H1 (cell line): ENCODE results near the gene CHMP4A. TPM values are rescaled to one million over a fixed set of nuclear protein-coding genes. Genes with fewer than 3 reads are reported as not detected.

ENCODE experiments used
- CTCF ChIA-PET: fragments of 300-600 bp; sonication (Branson Sonifier 250); formaldehyde crosslinking; loops from one replicate; lab custom pipeline; 2021; ENCODE audit not compliant: partially characterized antibody; lab: Charles Lee
- POLR2A ChIA-PET: fragments of 300-600 bp; sonication (Branson Sonifier 250); formaldehyde crosslinking; loops from one replicate; lab custom pipeline; 2021; ENCODE audit warnings: inconsistent platforms; ENCODE audit not compliant: partially characterized antibody; lab: Charles Lee
- DNase-seq, 2 experiments: peaks; one replicate each; pipeline versions ENCODE4 v3.0.0 to v3.0.0-alpha.2; 2010 to 2022; ENCODE audit warnings: low spot score in 2 of 2, low read depth in 1 of 2, mixed read lengths in 1 of 2
- FAIRE-seq: peaks from 2 replicates; lab custom pipeline; 2011; peaks lifted over from hg19 to GRCh38; lab: Jason Lieb, UNC
- H2AFZ ChIP-seq: 2 replicates; pipeline ENCODE4 v1.8.1; 2012; ENCODE audit warnings: low read length, inconsistent platforms
- H2AK5ac ChIP-seq: 2 replicates; pipeline ENCODE4 v1.6.1; 2013; ENCODE audit warnings: low read depth, low read length
- H2BK120ac ChIP-seq: replicated peaks from 2 replicates; pipeline ENCODE3; 2013; ENCODE audit warnings: low read depth, low read length, inconsistent platforms
- H2BK12ac ChIP-seq: 2 replicates; pipeline ENCODE4 v1.6.1; 2013; ENCODE audit warnings: low read depth, low read length
- H2BK15ac ChIP-seq: 2 replicates; pipeline ENCODE4 v1.6.1; 2013; ENCODE audit warnings: low read length
- H2BK20ac ChIP-seq: 2 replicates; pipeline ENCODE4 v1.6.1; 2013; ENCODE audit warnings: low read length
- H2BK5ac ChIP-seq: 2 replicates; pipeline ENCODE4 v1.6.1; 2013; ENCODE audit warnings: low read depth, low read length
- H3K14ac ChIP-seq: 2 replicates; pipeline ENCODE4 v1.6.1; 2013; ENCODE audit warnings: inconsistent platforms; ENCODE audit not compliant: insufficient read length
- H3K18ac ChIP-seq: 2 replicates; pipeline ENCODE4 v1.6.1; 2013; ENCODE audit warnings: low read length; ENCODE audit errors: extremely low read depth
- H3K23ac ChIP-seq: 2 replicates; pipeline ENCODE4 v1.6.1; 2013; ENCODE audit warnings: inconsistent platforms; ENCODE audit not compliant: insufficient read length
- H3K23me2 ChIP-seq: 2 replicates; pipeline ENCODE4 v1.6.1; 2013; ENCODE audit warnings: low read depth, low read length
- H3K27ac ChIP-seq: 2 replicates; pipeline ENCODE4 v1.6.1; 2011; ENCODE audit warnings: low read depth, low read length, inconsistent platforms
- H3K27me3 ChIP-seq, 4 experiments: replicated peaks in 1 of 4; 1 replicate in 1 of 4; 2 replicates in 3 of 4; pipeline versions ENCODE4 v1.6.1 to v1.8.1; 2011 to 2013; ENCODE audit warnings: low read length in 3 of 4, mild to moderate bottlenecking in 3 of 4, inconsistent platforms in 2 of 4, mixed read lengths in 2 of 4, moderate library complexity in 1 of 4; ENCODE audit not compliant: control insufficient read depth in 3 of 4, insufficient read depth in 3 of 4; ENCODE audit errors: extremely low read depth in 1 of 4
- H3K36me3 ChIP-seq, 4 experiments: 2 replicates each; pipeline versions ENCODE4 v1.6.1 to v1.8.1; 2011 to 2013; ENCODE audit warnings: mild to moderate bottlenecking in 4 of 4, low read length in 3 of 4, moderate library complexity in 2 of 4, control low read depth in 1 of 4, inconsistent platforms in 1 of 4; ENCODE audit not compliant: insufficient read depth in 4 of 4, control insufficient read depth in 2 of 4
- H3K4ac ChIP-seq: replicated peaks from 2 replicates; pipeline ENCODE3; 2013; ENCODE audit warnings: low read length, low read depth, mixed read lengths, inconsistent platforms; ENCODE audit not compliant: insufficient read length
- H3K4me1 ChIP-seq, 4 experiments: replicated peaks in 1 of 4; 1 replicate in 1 of 4; 2 replicates in 3 of 4; pipeline versions ENCODE4 v1.6.1 to v1.8.1; 2011 to 2013; ENCODE audit warnings: low read length in 3 of 4, inconsistent platforms in 2 of 4, mixed read lengths in 1 of 4; ENCODE audit not compliant: insufficient read depth in 4 of 4, control insufficient read depth in 3 of 4
- H3K4me2 ChIP-seq, 2 experiments: 2 replicates each; pipeline versions ENCODE4 v1.6.1 to v1.8.1; 2011 to 2013; ENCODE audit warnings: low read depth in 2 of 2, low read length in 2 of 2, control low read depth in 1 of 2, inconsistent platforms in 1 of 2, mild to moderate bottlenecking in 1 of 2; ENCODE audit not compliant: insufficient read depth in 1 of 2
- H3K4me3 ChIP-seq, 4 experiments: fragments of 200-600, 300-600 bp in 1 of 4; sonication (generic), shearing (Covaris generic), sonication (Bioruptor Twin) in 1 of 4; 2 replicates each; pipeline versions ENCODE4 v1.5.1 to v1.8.1; 2011 to 2016; ENCODE audit warnings: low read length in 4 of 4, low read depth in 3 of 4, control low read depth in 2 of 4, inconsistent platforms in 2 of 4, mild to moderate bottlenecking in 2 of 4, mixed read lengths in 1 of 4, moderate library complexity in 1 of 4; ENCODE audit not compliant: insufficient read depth in 2 of 4; ENCODE audit errors: extremely low read depth in 1 of 4
- H3K56ac ChIP-seq: replicated peaks from 2 replicates; pipeline ENCODE3; 2013; ENCODE audit warnings: low read depth, mild to moderate bottlenecking, mixed read lengths, low read length, inconsistent platforms; ENCODE audit not compliant: insufficient read length
- H3K79me1 ChIP-seq: 2 replicates; pipeline ENCODE4 v1.6.1; 2013; ENCODE audit warnings: low read depth, low read length, control low read depth
- H3K79me2 ChIP-seq, 2 experiments: 2 replicates each; pipeline versions ENCODE4 v1.6.1 to v1.8.1; 2012 to 2013; ENCODE audit warnings: low read length in 2 of 2, mild to moderate bottlenecking in 2 of 2, inconsistent platforms in 1 of 2; ENCODE audit not compliant: insufficient read depth in 2 of 2, control insufficient read depth in 1 of 2
- H3K9ac ChIP-seq, 4 experiments: replicated peaks in 1 of 4; 1 replicate in 1 of 4; 2 replicates in 3 of 4; pipeline versions ENCODE4 v1.6.1 to v1.8.1; 2011 to 2013; ENCODE audit warnings: low read depth in 3 of 4, low read length in 3 of 4, control low read depth in 2 of 4, mild to moderate bottlenecking in 2 of 4, moderate library complexity in 2 of 4, inconsistent platforms in 1 of 4; ENCODE audit errors: extremely low read depth in 1 of 4
- H3K9me3 ChIP-seq, 2 experiments: 2 replicates each; pipeline versions ENCODE4 v1.6.1 to v1.8.1; 2012 to 2013; ENCODE audit warnings: mild to moderate bottlenecking in 2 of 2, moderate library complexity in 2 of 2, control low read depth in 1 of 2, inconsistent platforms in 1 of 2, low read depth in 1 of 2, low read length in 1 of 2, mixed read lengths in 1 of 2; ENCODE audit not compliant: insufficient read depth in 2 of 2
- H4K20me1 ChIP-seq, 2 experiments: replicated peaks in 1 of 2; 2 replicates each; pipeline versions ENCODE3 to v1.8.1; 2011 to 2013; ENCODE audit warnings: inconsistent platforms in 2 of 2, low read length in 2 of 2, mild to moderate bottlenecking in 1 of 2; ENCODE audit not compliant: insufficient read depth in 2 of 2, control insufficient read depth in 1 of 2
- H4K5ac ChIP-seq: 2 replicates; pipeline ENCODE4 v1.6.1; 2013; ENCODE audit warnings: low read length, low read depth, mixed read lengths, inconsistent platforms; ENCODE audit not compliant: insufficient read length
- H4K8ac ChIP-seq: 2 replicates; pipeline ENCODE4 v1.8.0; 2013; ENCODE audit warnings: mild to moderate bottlenecking, moderate library complexity, low read length, inconsistent platforms; ENCODE audit not compliant: insufficient read depth; ENCODE audit errors: extremely low read depth
- H4K91ac ChIP-seq: replicated peaks from 2 replicates; pipeline ENCODE3; 2013; ENCODE audit warnings: low read length, mixed read lengths, inconsistent platforms; ENCODE audit not compliant: insufficient read length
- BACH1 ChIP-seq: IDR thresholded peaks from 2 replicates; pipeline ENCODE4 v1.6.1; 2012; ENCODE audit warnings: low read length, improper control_type of control experiment
- BCL11A ChIP-seq, 2 experiments: IDR thresholded peaks; one replicate each; pipeline ENCODE4 v1.6.1; 2011; ENCODE audit warnings: low read depth in 2 of 2, low read length in 2 of 2, mild to moderate bottlenecking in 2 of 2
- CHD1 ChIP-seq: IDR thresholded peaks from 2 replicates; pipeline ENCODE4 v1.6.1; 2012; ENCODE audit warnings: low read depth, low read length, improper control_type of control experiment
- CHD2 ChIP-seq: IDR thresholded peaks from 2 replicates; pipeline ENCODE4 v1.6.1; 2012; ENCODE audit warnings: low read length, improper control_type of control experiment
- EZH2 ChIP-seq: fragments of 200-600 bp; sonication (generic); IDR thresholded peaks from 2 replicates; pipeline ENCODE4 v1.7.1; 2012; ENCODE audit warnings: low read depth, mild to moderate bottlenecking, moderate library complexity, low read length, inconsistent platforms; ENCODE audit not compliant: severe bottlenecking
- KDM5A ChIP-seq: fragments of 200-600 bp; IDR thresholded peaks from 2 replicates; pipeline ENCODE4 v1.7.1; 2012; ENCODE audit warnings: mild to moderate bottlenecking, low read length, inconsistent platforms, mixed read lengths
- POLR2A ChIP-seq, 2 experiments: IDR thresholded peaks; 1 replicate in 1 of 2; 2 replicates in 1 of 2; pipeline ENCODE4 v1.6.1; 2011; ENCODE audit warnings: low read depth in 2 of 2, low read length in 2 of 2, mild to moderate bottlenecking in 2 of 2; ENCODE audit errors: control extremely low read depth in 1 of 2
- POU5F1 ChIP-seq: IDR thresholded peaks from 2 replicates; pipeline ENCODE4 v1.6.1; 2011; ENCODE audit warnings: low read depth, mild to moderate bottlenecking, low read length, moderate library complexity
- SIN3A ChIP-seq, 2 experiments: IDR thresholded peaks in 1 of 2; conservative IDR thresholded peaks in 1 of 2; 2 replicates each; pipeline ENCODE4 v1.6.1; 2011 to 2012; ENCODE audit warnings: low read length in 2 of 2, improper control_type of control experiment in 1 of 2, low read depth in 1 of 2, mild to moderate bottlenecking in 1 of 2
- SIRT6 ChIP-seq: IDR thresholded peaks from one replicate; pipeline ENCODE4 v1.7.1; 2012; ENCODE audit warnings: low read length, inconsistent platforms
- TAF1 ChIP-seq: IDR thresholded peaks from 2 replicates; pipeline ENCODE4 v1.6.1; 2011; ENCODE audit warnings: mild to moderate bottlenecking, low read depth, low read length
- WGBS, 2 experiments: shearing (Covaris generic) in 1 of 2; methylation state at CpG; one replicate each; pipeline versions ENCODE4 v1.1.6 to v1.1.7; 2013 to 2015; ENCODE audit warnings: low lambda C conversion rate in 2 of 2, mixed read lengths in 2 of 2, inconsistent platforms in 1 of 2, low coverage in 1 of 2, missing lambda C conversion rate in 1 of 2; ENCODE audit not compliant: insufficient replicate concordance in 2 of 2, insufficient coverage in 1 of 2, insufficient read length in 1 of 2; ENCODE audit errors: extremely low coverage in 1 of 2, missing lambda C conversion rate in 1 of 2; 5-methylcytosine and 5-hydroxymethylcytosine counted together
- polyA plus RNA-seq, 7 experiments: library from polyadenylated mRNA; depleted of rRNA in 3 of 7; stranded (reverse) in 5 of 7; unstranded in 2 of 7; fragments of >200 nt in 5 of 7; fragments of 200-250 nt in 2 of 7; gene quantifications; 1 replicate in 5 of 7; 2 replicates in 1 of 7; 4 replicates in 1 of 7; pipeline versions ENCODE4 v1.2.1 to v1.2.3, GENCODE V29; 2011 to 2013; ENCODE audit warnings: missing spikeins in 2 of 7, mixed read lengths in 2 of 7
- total RNA-seq: library from RNA; stranded (reverse); fragmentation: NEBNext Ultra II Directional; extraction: Animal tissue kit (Norgen Biotek cat#: 25700); gene quantifications from 2 replicates; pipeline ENCODE4 v1.2.1, GENCODE V29; 2021
- TF ChIP-seq, protein P1 (sequence below): IDR thresholded peaks from 2 replicates; pipeline ENCODE4 v1.6.1; 2012; ENCODE audit warnings: inconsistent platforms

CHMP4A gene
- total and polyA plus RNA-seq, 2 of the 8 experiments (the other 6 are each of a cell fraction or from before 2014, with no cell fraction given) = 32.9 to 37.6 TPM

- no peaks in the 10 kb centered on the region for H3K79me1 ChIP-seq
- no peak overlapping the region for H2BK12ac ChIP-seq
- no peak overlapping the region for H3K23ac ChIP-seq
- no peak overlapping the region for H4K5ac ChIP-seq
- H3K79me2 ChIP-seq = no peaks in the 10 kb centered on the region; a peak in 1 of 4 replicates
- ChIA-PET CTCF (interaction anchor here (0.9 to 1.6 kb wide), 3 partner anchors 9 to 86 kb away, joined by 3 read pairs; partner anchors contain the start of genes MDP1 and TINF2), POLR2A (interaction anchor here (0.5 to 11.1 kb wide), 7 partner anchors 12 to 133 kb away, joined by 3 to 119 read pairs (median 3); partner anchors contain the start of genes IRF9, RIPK3, TINF2 and TM9SF1)
- H3K14ac ChIP-seq = no peak overlapping the region
- no peaks in the 10 kb centered on the region for H3K27me3 ChIP-seq
- H2BK15ac ChIP-seq = no peak overlapping the region
- H3K4ac ChIP-seq = no peak overlapping the region
- peaks cover 21 to 53% (median 41%) of the 10 kb centered on the region in 4 experiments for H3K36me3 ChIP-seq
- H3K23me2 ChIP-seq = no peaks in the 10 kb centered on the region
- H3K56ac ChIP-seq = no peak overlapping the region
- no peak overlapping the region for H3K4me2 ChIP-seq
- WGBS, 2 experiments = 93% methylated on average over 11 of the region's 11 CpGs; no CpG with 5 or more reads in 1 of the 2 experiments
- no peak overlapping the region for H2BK20ac ChIP-seq
- no peak overlapping the region for H3K18ac ChIP-seq
- no peak overlapping the region for H2BK120ac ChIP-seq
- no peak overlapping the region for H2BK5ac ChIP-seq
- no peak overlapping the region for H4K8ac ChIP-seq
- H3K4me3 ChIP-seq = no peak overlapping the region
- H4K20me1 ChIP-seq = peaks cover 0 to 2% of the 10 kb centered on the region in 2 experiments
- peaks cover 0 to 7% (median 4%) of the 10 kb centered on the region in 4 experiments; a peak in 3 of 7 replicates for H3K4me1 ChIP-seq
- peaks cover 3 to 4% of the 10 kb centered on the region in 2 experiments for H3K9me3 ChIP-seq
- FAIRE-seq = no peak
- H4K91ac ChIP-seq = no peak overlapping the region
- no peak overlapping the region for H3K27ac ChIP-seq
- H3K9ac ChIP-seq = no peak overlapping the region
- no peak overlapping the region for H2AFZ ChIP-seq
- H2AK5ac ChIP-seq = no peak overlapping the region
- DNase-seq = no peak
- TF ChIP-seq CHD2 (no peak), CHD1 (no peak), SIRT6 (no peak), SIN3A (conservative IDR thresholded peaks at IDR 0.05 in 1 of 2, IDR thresholded peaks at IDR 0.05 in 1 of 2; ENCODE audit: low read depth in 1 of 2, low read length in 2 of 2) (no peak), EZH2 (no peak), BACH1 (no peak), BCL11A (IDR thresholded peaks at IDR 0.05; ENCODE audit: low read depth in 2 of 2, low read length in 2 of 2) (no peak), TAF1 (no peak), POLR2A (IDR thresholded peaks at IDR 0.05; ENCODE audit: control extremely low read depth in 1 of 2, low read depth in 2 of 2, low read length in 2 of 2) (no peak), POU5F1 (no peak), KDM5A (no peak)
- TF ChIP-seq, protein P1, sequence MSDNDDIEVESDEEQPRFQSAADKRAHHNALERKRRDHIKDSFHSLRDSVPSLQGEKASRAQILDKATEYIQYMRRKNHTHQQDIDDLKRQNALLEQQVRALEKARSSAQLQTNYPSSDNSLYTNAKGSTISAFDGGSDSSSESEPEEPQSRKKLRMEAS = no peak
These were observed 6.8 kb downstream of the CHMP4A start for GRCh38 chr14:24206260-24207103.
